Glutamatergic neuron (in vitro differentiated cells): ENCODE data around the gene ZNF763. TPM values are rescaled to one million over a fixed set of nuclear protein-coding genes. Genes with fewer than 3 reads are reported as not detected.
A peak's percentile ranks its signal among the peaks of the same experiment; 100 is the strongest.

Source experiments
- DNase-seq: peaks from one replicate; pipeline ENCODE4 v3.0.0; 2022
- H3K27ac Mint-ChIP-seq: one replicate; pipeline ENCODE4 v1.8.0; 2020; ENCODE audit warnings: mild to moderate bottlenecking, mixed read lengths, inconsistent platforms; ENCODE audit not compliant: unreplicated experiment
- H3K27me3 Mint-ChIP-seq: one replicate; pipeline ENCODE4 v1.8.0; 2020; ENCODE audit warnings: mild to moderate bottlenecking, moderate library complexity, mixed read lengths, inconsistent platforms; ENCODE audit not compliant: unreplicated experiment
- H3K36me3 Mint-ChIP-seq: one replicate; pipeline ENCODE4 v1.8.0; 2020; ENCODE audit warnings: mild to moderate bottlenecking, mixed read lengths, inconsistent platforms; ENCODE audit not compliant: unreplicated experiment
- H3K4me1 Mint-ChIP-seq: one replicate; pipeline ENCODE4 v1.8.0; 2020; ENCODE audit warnings: mild to moderate bottlenecking, low read depth, mixed read lengths, inconsistent platforms; ENCODE audit not compliant: unreplicated experiment
- H3K4me3 Mint-ChIP-seq: one replicate; pipeline ENCODE4 v1.8.0; 2020; ENCODE audit warnings: mild to moderate bottlenecking, mixed read lengths, inconsistent platforms; ENCODE audit not compliant: unreplicated experiment
- H3K9me3 Mint-ChIP-seq: one replicate; pipeline ENCODE4 v1.8.0; 2020; ENCODE audit warnings: mild to moderate bottlenecking, moderate library complexity, mixed read lengths, inconsistent platforms; ENCODE audit not compliant: unreplicated experiment
- CTCF ChIP-seq: fragments of 200-600 bp; sonication (generic); IDR thresholded peaks from one replicate; pipeline ENCODE4 v1.5.0; 2021; ENCODE audit not compliant: partially characterized antibody, unreplicated experiment
- total RNA-seq: library from RNA; stranded (reverse); fragmentation: NEBNext Ultra II Directional; extraction: Animal tissue kit (Norgen Biotek cat#: 25700); gene quantifications from one replicate; pipeline ENCODE4 v1.2.1, GENCODE V29; 2021; ENCODE audit not compliant: unreplicated experiment

ZNF763 gene
- total RNA-seq, 1 donor from 2014 or later: 10.3 TPM

- H3K9me3 Mint-ChIP-seq: peaks cover 21% of the 10 kb centered on the region
- H3K4me1 Mint-ChIP-seq: no peaks in the 10 kb centered on the region
- no peak for TF ChIP-seq CTCF
- peaks cover 4% of the 10 kb centered on the region for H3K27me3 Mint-ChIP-seq
- H3K27ac Mint-ChIP-seq: no peak overlapping the region
- H3K36me3 Mint-ChIP-seq: peaks cover 59% of the 10 kb centered on the region
- DNase-seq: no peak
- H3K4me3 Mint-ChIP-seq: no peak overlapping the region
Observed at GRCh38 chr19:12015015-12015752, 50.3 kb downstream of the ZNF763 start.

- Mint-ChIP-seq H3K4me1 (no peaks in the 10 kb centered on the region), H3K27ac (no peak overlapping the region), H3K36me3 (peaks cover 56% of the 10 kb centered on the region), H3K9me3 (peaks cover 21% of the 10 kb centered on the region), H3K27me3 (peaks cover under 1% of the 10 kb centered on the region), H3K4me3 (peak overlapping the region; percentile 20)
- DNase-seq: no peak
- TF ChIP-seq CTCF: no peak
Observed at GRCh38 chr19:12015753-12016116, 50.9 kb downstream of the ZNF763 start.

Other genes with a start within 250 kb of the ZNF763 start
- 8.5 TPM for gene ZNF823, start 226.1 kb upstream of the ZNF763 start, total RNA-seq
- 10.6 TPM for gene ZNF441, start 198.0 kb upstream of the ZNF763 start, total RNA-seq
- 26.0 TPM for gene ZNF491, start 166.5 kb upstream of the ZNF763 start, total RNA-seq
- 20.3 TPM for gene ZNF440, start 150.8 kb upstream of the ZNF763 start, total RNA-seq
- gene ZNF439, start 116.3 kb upstream of the ZNF763 start, total RNA-seq: 21.1 TPM
- 29.6 TPM for gene ZNF69, start 77.3 kb upstream of the ZNF763 start, total RNA-seq
- 17.8 TPM for gene ZNF700, start 39.9 kb upstream of the ZNF763 start, total RNA-seq
- gene ZNF433, start 70.6 kb downstream of the ZNF763 start, total RNA-seq: 4.5 TPM
- 1.6 TPM for gene ZNF878, start 87.9 kb downstream of the ZNF763 start, total RNA-seq
- 22.2 TPM for gene ZNF844, start 99.7 kb downstream of the ZNF763 start, total RNA-seq
- gene ZNF20, start 175.3 kb downstream of the ZNF763 start, total RNA-seq: 8.1 TPM
- 25.1 TPM for gene ZNF625, start 191.7 kb downstream of the ZNF763 start, total RNA-seq
- 15.5 TPM for gene ZNF136, start 198.1 kb downstream of the ZNF763 start, total RNA-seq